Panc1 (cell line): Measurements from ENCODE around the gene HMGCLL1. TPM values are rescaled to one million over a fixed set of nuclear protein-coding genes. Genes with fewer than 3 reads are reported as not detected.

Experiments
- ATAC-seq: fragments of 200-7000 bp; cut with Tn5 transposase; 2 replicates; pipeline ENCODE4 v1.9.1; 2020; ENCODE audit warnings: mild to moderate bottlenecking, moderate library complexity
- BruUV-seq: library from RNA; stranded (reverse); fragments of 400-500 nt; replicated peaks from 2 replicates; lab custom pipeline; 2021; lab: Mats Ljungman, UMichigan
- CTCF ChIA-PET: fragments of 300-600 bp; sonication (Branson Sonifier 250); formaldehyde crosslinking; loops from one replicate; lab custom pipeline; 2022; ENCODE audit warnings: antibody characterized with exemption; lab: Charles Lee
- POLR2A ChIA-PET: fragments of 300-600 bp; sonication (Branson Sonifier 250); formaldehyde crosslinking; loops from one replicate; lab custom pipeline; 2022; ENCODE audit warnings: antibody characterized with exemption; lab: Charles Lee
- DNase-seq: peaks from one replicate; pipeline ENCODE4 v3.0.0-alpha.2; 2010; ENCODE audit warnings: low read depth, low spot score
- H3K27ac ChIP-seq: 2 replicates; pipeline ENCODE4 v1.5.1; 2011; ENCODE audit warnings: mild to moderate bottlenecking, low read length, inconsistent platforms
- H3K27me3 ChIP-seq: fragments of 200-500 bp; sonication (Bioruptor generic); 2 replicates; pipeline ENCODE4 v1.6.0; 2014; ENCODE audit warnings: low read length, inconsistent platforms; ENCODE audit not compliant: control insufficient read depth, insufficient read depth
- H3K36me3 ChIP-seq: fragments of 200-500 bp; sonication (Bioruptor generic); 2 replicates; pipeline ENCODE4 v1.5.1; 2014; ENCODE audit warnings: inconsistent platforms, mild to moderate bottlenecking, low read length, moderate library complexity; ENCODE audit not compliant: control insufficient read depth, insufficient read depth
- H3K4me1 ChIP-seq: 2 replicates; pipeline ENCODE4 v1.5.1; 2011; ENCODE audit warnings: inconsistent platforms, mild to moderate bottlenecking, low read length, moderate library complexity; ENCODE audit not compliant: control insufficient read depth, insufficient read depth
- H3K4me3 ChIP-seq, 2 experiments: 2 replicates each; pipeline ENCODE4 v1.5.1; 2011 to 2012; ENCODE audit warnings: low read depth in 2 of 2, low read length in 2 of 2, mild to moderate bottlenecking in 2 of 2, inconsistent platforms in 1 of 2, moderate library complexity in 1 of 2
- H3K9me3 ChIP-seq: fragments of 200-500 bp; sonication (Bioruptor generic); 2 replicates; pipeline ENCODE4 v1.5.1; 2014; ENCODE audit warnings: low read depth, mild to moderate bottlenecking, inconsistent platforms, low read length, moderate library complexity; ENCODE audit not compliant: control insufficient read depth, insufficient read depth
- CTCF ChIP-seq: fragments of 450-650 bp; IDR thresholded peaks from 2 replicates; pipeline ENCODE4 v1.5.1; 2017; ENCODE audit warnings: mild to moderate bottlenecking
- POLR2AphosphoS5 ChIP-seq: IDR thresholded peaks from 2 replicates; pipeline ENCODE4 v1.6.1; 2012; ENCODE audit warnings: mild to moderate bottlenecking, low read depth, low read length, moderate library complexity
- REST ChIP-seq, 2 experiments: IDR thresholded peaks; 2 replicates each; pipeline ENCODE4 v1.6.1; 2011 to 2012; ENCODE audit warnings: low read depth in 2 of 2, control low read depth in 1 of 2, low read length in 1 of 2, mild to moderate bottlenecking in 1 of 2, moderate library complexity in 1 of 2; ENCODE audit not compliant: insufficient read depth in 1 of 2
- SIN3A ChIP-seq: IDR thresholded peaks from 2 replicates; pipeline ENCODE4 v1.6.1; 2012; ENCODE audit warnings: low read depth, mild to moderate bottlenecking, low read length, moderate library complexity, borderline replicate concordance; ENCODE audit not compliant: insufficient read depth
- TCF7L2 ChIP-seq: IDR thresholded peaks from 2 replicates; pipeline ENCODE4 v1.6.1; 2011; ENCODE audit warnings: mild to moderate bottlenecking, low read depth, low read length, inconsistent platforms
- in situ Hi-C: cut with HindIII; loops from 2 replicates; pipeline ENCODE4 v1.10.0; 2016; ENCODE audit warnings: low sequenced_read_pairs, low pct_unique_long_range_greater_than_20kb
- intact Hi-C: fragments of 100-400 bp; cut with micrococcal nuclease; formaldehyde crosslinking; loops from one replicate; pipeline ENCODE4 v1.10.0; 2022; ENCODE audit not compliant: unreplicated experiment
- total RNA-seq: library from RNA; stranded (reverse); gene quantifications from one replicate; pipeline ENCODE4 v1.2.1, GENCODE V29; 2021; ENCODE audit not compliant: unreplicated experiment

The HMGCLL1 gene
- total RNA-seq, 1 experiment from 2014 or later: not detected

- H3K9me3 ChIP-seq: peaks cover 3% of the 10 kb centered on the region; the same call in 1 of the 2 replicates
- in situ Hi-C loops: no loop called here
- TF ChIP-seq REST (IDR thresholded peaks at IDR 0.05; ENCODE audit: insufficient read depth in 1 of 2, low read depth in 2 of 2, low read length in 1 of 2): no peak
- no peak for TF ChIP-seq CTCF
- TF ChIP-seq POLR2AphosphoS5: no peak
- TF ChIP-seq SIN3A: no peak
- no peak for TF ChIP-seq TCF7L2
- intact Hi-C loops: no loop called here
- BruUV-seq: no TSS peak
- H3K27ac ChIP-seq: no peak overlapping the region
- no peaks in the 10 kb centered on the region for H3K36me3 ChIP-seq
- CTCF ChIA-PET: no interaction called here
- H3K27me3 ChIP-seq: no peaks in the 10 kb centered on the region
- POLR2A ChIA-PET: no interaction called here
- H3K4me1 ChIP-seq: peaks cover 4% of the 10 kb centered on the region; the same call in 1 of the 2 replicates
- DNase-seq: no peak
- H3K4me3 ChIP-seq: no peak overlapping the region
- no peak for ATAC-seq
Observed at GRCh38 chr6:55567558-55567957, 11.4 kb downstream of the HMGCLL1 start.

GRCh38 chr6:55566036-55566710 lies 12.8 kb downstream of the HMGCLL1 start:
- no peak for DNase-seq
- no peak for TF ChIP-seq TCF7L2
- CTCF ChIA-PET: no interaction called here
- no peak for ATAC-seq
- BruUV-seq: no TSS peak
- H3K36me3 ChIP-seq: no peaks in the 10 kb centered on the region
- no peaks in the 10 kb centered on the region for H3K27me3 ChIP-seq
- POLR2A ChIA-PET: no interaction called here
- in situ Hi-C loops: no loop called here
- no peaks in the 10 kb centered on the region for H3K9me3 ChIP-seq
- intact Hi-C loops: no loop called here
- H3K4me1 ChIP-seq: peaks cover 4% of the 10 kb centered on the region; the same call in 1 of the 2 replicates
- H3K4me3 ChIP-seq: no peak overlapping the region
- H3K27ac ChIP-seq: no peak overlapping the region

- no peak overlapping the region for H3K4me3 ChIP-seq
- no TSS peak for BruUV-seq
- ChIA-PET CTCF (no interaction called here), POLR2A (interaction anchor here (0.8 kb wide), 1 partner anchor 696 kb away, joined by 6 read pairs; no protein-coding TSS in a partner anchor)
- DNase-seq: no peak
- peak overlapping the region; percentile 9; the same call in 1 of the 2 replicates for H3K27ac ChIP-seq
- TF ChIP-seq CTCF (no peak), SIN3A (no peak), POLR2AphosphoS5 (no peak), TCF7L2 (no peak), REST (IDR thresholded peaks at IDR 0.05; ENCODE audit: insufficient read depth in 1 of 2, low read depth in 2 of 2, low read length in 1 of 2) (no peak)
- no peak for ATAC-seq
- peaks cover 2% of the 10 kb centered on the region; the same call in 1 of the 2 replicates for H3K27me3 ChIP-seq
- no peaks in the 10 kb centered on the region for H3K36me3 ChIP-seq
- intact Hi-C loops: no loop called here
- no peaks in the 10 kb centered on the region for H3K9me3 ChIP-seq
- in situ Hi-C loops: no loop called here
- H3K4me1 ChIP-seq: no peaks in the 10 kb centered on the region
Observed at GRCh38 chr6:55562318-55562717, 16.7 kb downstream of the HMGCLL1 start.
